ENCODE data around the gene MED13L.
A peak's percentile ranks its signal among the peaks of the same experiment; 100 is the strongest.

The MED13L gene

GRCh38 chr12:115926037-115926670 lies 351.3 kb downstream of the MED13L start:
- no peak for DNase-seq

- no peak for DNase-seq
Observed at GRCh38 chr12:115923851-115924250, 353.6 kb downstream of the MED13L start.

GRCh38 chr12:115922952-115923564 lies 354.4 kb downstream of the MED13L start:
- no peak for DNase-seq

- no peak for DNase-seq
Observed at GRCh38 chr12:115920395-115921183, 356.9 kb downstream of the MED13L start.

GRCh38 chr12:115918763-115919162 lies 358.7 kb downstream of the MED13L start:
- no peak for DNase-seq

GRCh38 chr12:115916910-115917668 lies 360.4 kb downstream of the MED13L start:
- peak; percentile 91 for DNase-seq

GRCh38 chr12:115914122-115914521 lies 363.4 kb downstream of the MED13L start:
- DNase-seq = no peak

- no peak for DNase-seq
Observed at GRCh38 chr12:115912440-115912839, 365.1 kb downstream of the MED13L start.

- DNase-seq = no peak
Observed at GRCh38 chr12:115911360-115911759, 366.1 kb downstream of the MED13L start.

GRCh38 chr12:115910057-115910456 lies 367.4 kb downstream of the MED13L start:
- no peak for DNase-seq

All from stimulated activated CD8-positive, alpha-beta memory T cell treated with anti-CD3 and anti-CD28 coated beads, Interleukin-4, amount 100 ng/mL, for 48 hours (primary cell).